NCI-H2227 (cell line): ENCODE data around the gene SLC25A12.

ENCODE experiments used
- DNase-seq: peaks from one replicate; lab custom pipeline; 2025; ENCODE audit not compliant: unreplicated experiment; lab: John Stamatoyannopoulos, UW

SLC25A12 gene

DNA sequence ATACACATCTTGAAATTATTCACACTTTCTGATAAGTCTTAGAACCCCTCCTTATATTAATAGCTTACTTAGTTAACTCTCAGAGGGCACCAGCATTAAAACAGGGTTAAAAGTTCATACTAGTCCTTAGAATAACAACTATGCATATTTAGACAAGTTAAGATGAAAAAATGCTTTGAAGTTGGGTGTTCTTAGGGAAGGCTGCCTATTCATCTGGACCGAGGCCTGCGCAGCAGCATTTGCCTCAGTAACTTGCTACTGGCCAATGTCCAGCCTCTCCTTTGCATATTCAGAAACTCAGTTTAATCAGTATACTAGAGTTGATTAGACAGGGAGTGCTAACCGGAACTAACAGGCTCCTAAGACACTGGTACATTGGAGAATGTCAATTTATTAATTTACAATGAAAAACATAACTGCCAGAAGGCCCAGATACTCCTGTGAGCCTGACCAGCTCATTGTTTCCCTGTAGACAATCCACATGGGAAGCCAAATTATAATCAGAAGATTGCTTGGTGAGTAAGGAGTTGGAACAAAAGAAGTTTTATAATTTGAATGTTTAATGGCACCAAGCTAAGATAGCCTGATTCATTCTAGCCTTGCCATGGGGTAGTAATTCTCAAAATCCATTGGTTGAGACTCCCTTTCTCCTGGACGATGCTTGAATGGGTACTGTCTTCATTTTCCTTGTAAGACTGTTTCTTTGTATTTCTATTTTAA is 157.9 kb downstream of the SLC25A12 start:
- no peak for DNase-seq
